SK-N-MC (cell line): ENCODE data around the gene ZDHHC11B.

ENCODE experiments used
- EZH2 ChIP-seq: fragments of 200-600 bp; sonication (generic); IDR thresholded peaks from one replicate; pipeline ENCODE4 v1.6.1; 2017; ENCODE audit warnings: antibody characterized with exemption
- POLR2AphosphoS5 ChIP-seq: IDR thresholded peaks from 2 replicates; pipeline ENCODE4 v1.6.1; 2012; ENCODE audit warnings: mild to moderate bottlenecking, low read depth, low read length, borderline replicate concordance

GRCh38 chr5:674630-675011 is 109.9 kb downstream of the ZDHHC11B start:
- TF ChIP-seq EZH2, result no peak
- no peak for TF ChIP-seq POLR2AphosphoS5
